Measurements from ENCODE around the gene MLXIP.

MLXIP gene

GRCh38 chr12:122080149-122081082 lies 1.9 kb downstream of the MLXIP start:
- DNase-seq: no peak

- no peak for DNase-seq
These were observed 2.6 kb downstream of the MLXIP start for GRCh38 chr12:122081083-122081696.

GRCh38 chr12:122081697-122082221 lies 3.2 kb downstream of the MLXIP start:
- DNase-seq: no peak

- DNase-seq: no peak
These were observed 4.2 kb downstream of the MLXIP start for GRCh38 chr12:122082621-122083356.

GRCh38 chr12:122084857-122085405 lies 6.4 kb downstream of the MLXIP start:
- no peak for DNase-seq

GRCh38 chr12:122085591-122085990 lies 7.0 kb downstream of the MLXIP start:
- DNase-seq: no peak

- DNase-seq: no peak
These were observed 7.6 kb downstream of the MLXIP start for GRCh38 chr12:122086116-122086515.

GRCh38 chr12:122086641-122087285 lies 8.2 kb downstream of the MLXIP start:
- no peak for DNase-seq

GRCh38 chr12:122087431-122088178 lies 9.0 kb downstream of the MLXIP start:
- DNase-seq: no peak

GRCh38 chr12:122088179-122088810 lies 9.7 kb downstream of the MLXIP start:
- peak; percentile 12 for DNase-seq

GRCh38 chr12:122089077-122089476 lies 10.5 kb downstream of the MLXIP start:
- no peak for DNase-seq

- DNase-seq: no peak
These were observed 12.4 kb downstream of the MLXIP start for GRCh38 chr12:122090759-122091515.

- no peak for DNase-seq
These were observed 14.7 kb downstream of the MLXIP start for GRCh38 chr12:122093098-122093883.

- no peak for DNase-seq
These were observed 15.7 kb downstream of the MLXIP start for GRCh38 chr12:122094137-122094734.

- peak; percentile 37 for DNase-seq
These were observed 16.4 kb downstream of the MLXIP start for GRCh38 chr12:122094735-122095631.

- no peak for DNase-seq
These were observed 17.5 kb downstream of the MLXIP start for GRCh38 chr12:122096014-122096413.

- peak; percentile 50 for DNase-seq
These were observed 18.1 kb downstream of the MLXIP start for GRCh38 chr12:122096591-122097149.

- DNase-seq: no peak
These were observed 19.0 kb downstream of the MLXIP start for GRCh38 chr12:122097584-122097926.

All from NCI-H2171 treated with DMSO at 0.1 percent for 48 hours (cell line).